Hematopoietic multipotent progenitor cell treated with erythropoietin and hydrocortisone succinate and interleukin-3 and kit ligand, for 4 days (in vitro differentiated cells): ENCODE results near the gene SETDB2.

Experiments
- DNase-seq: peaks from one replicate; pipeline ENCODE4 v3.0.0-alpha.2; 2015

SETDB2 gene

GRCh38 chr13:49443704-49444523, at the start of gene SETDB2, which contains the start of gene CAB39L:
TSS of gene SETDB2 (plus strand) at chr13:49444274. CDS start at chr13:49451894, 7,620 bp downstream.
TSS of gene CAB39L (minus strand) at chr13:49444064. CDS start at chr13:49382910, 61,154 bp downstream.
- DNase-seq, result peak; percentile 100

GRCh38 chr13:49395451-49395865, 48.6 kb upstream of the SETDB2 start:
- DNase-seq, result no peak

- DNase-seq, result no peak
Measured at GRCh38 chr13:49395878-49396380, 48.1 kb upstream of the SETDB2 start.

GRCh38 chr13:49399801-49400472, 44.1 kb upstream of the SETDB2 start:
- DNase-seq, result no peak

- DNase-seq, result peak; percentile 88
Measured at GRCh38 chr13:49400755-49401659, 43.1 kb upstream of the SETDB2 start.

- DNase-seq, result no peak
Measured at GRCh38 chr13:49403996-49404702, 39.9 kb upstream of the SETDB2 start.

- DNase-seq, result no peak
Measured at GRCh38 chr13:49404703-49405020, 39.4 kb upstream of the SETDB2 start.

- DNase-seq, result no peak
Measured at GRCh38 chr13:49407068-49407467, 37.0 kb upstream of the SETDB2 start.

GRCh38 chr13:49407936-49408335, 36.1 kb upstream of the SETDB2 start:
- DNase-seq, result no peak

- DNase-seq, result no peak
Measured at GRCh38 chr13:49409008-49409407, 35.1 kb upstream of the SETDB2 start.

- DNase-seq, result peak; percentile 40
Measured at GRCh38 chr13:49410006-49410405, 34.1 kb upstream of the SETDB2 start.

- DNase-seq, result no peak
Measured at GRCh38 chr13:49410477-49410876, 33.6 kb upstream of the SETDB2 start.

GRCh38 chr13:49411353-49411752, 32.7 kb upstream of the SETDB2 start:
- no peak for DNase-seq

GRCh38 chr13:49412749-49413148, 31.3 kb upstream of the SETDB2 start:
- no peak for DNase-seq

- no peak for DNase-seq
Measured at GRCh38 chr13:49417161-49417560, 26.9 kb upstream of the SETDB2 start.

GRCh38 chr13:49418206-49418605, 25.9 kb upstream of the SETDB2 start:
- DNase-seq, result peak; percentile 57

GRCh38 chr13:49419276-49419675, 24.8 kb upstream of the SETDB2 start:
- DNase-seq, result no peak

GRCh38 chr13:49421391-49421790, 22.7 kb upstream of the SETDB2 start:
- peak; percentile 58 for DNase-seq

GRCh38 chr13:49424011-49424560, 20.0 kb upstream of the SETDB2 start:
- DNase-seq, result no peak

- no peak for DNase-seq
Measured at GRCh38 chr13:49428041-49428763, 15.9 kb upstream of the SETDB2 start.

GRCh38 chr13:49429121-49429520, 15.0 kb upstream of the SETDB2 start:
- DNase-seq, result no peak
